CD4-positive, alpha-beta memory T cell (primary cell): ENCODE results near the gene GALC. TPM values are rescaled to one million over a fixed set of nuclear protein-coding genes. Genes with fewer than 3 reads are reported as not detected.

Experiments
- CTCF ChIA-PET: fragments of 350-600 bp; sonication (Branson Sonifier 250); formaldehyde crosslinking; loops from one replicate; lab custom pipeline; 2021; ENCODE audit warnings: inconsistent platforms; ENCODE audit not compliant: partially characterized antibody; lab: Charles Lee
- POLR2A ChIA-PET: fragments of 350-600 bp; sonication (Branson Sonifier 250); formaldehyde crosslinking; loops from one replicate; lab custom pipeline; 2021; ENCODE audit not compliant: partially characterized antibody; lab: Charles Lee
- DNase-seq, 5 donors: peaks; one replicate each; pipeline versions ENCODE4 v3.0.0 to v3.0.0-alpha.2; 2020 to 2022; ENCODE audit warnings: mixed read lengths in 1 of 5
- H3K27ac ChIP-seq: one replicate; pipeline ENCODE4 v1.7.0; 2013; ENCODE audit warnings: low read depth, low read length
- H3K27me3 ChIP-seq: 2 replicates; pipeline ENCODE4 v1.7.0; 2013; ENCODE audit warnings: mild to moderate bottlenecking, low read length, moderate library complexity; ENCODE audit not compliant: insufficient read depth
- H3K36me3 ChIP-seq: 2 replicates; pipeline ENCODE4 v1.7.0; 2013; ENCODE audit warnings: mild to moderate bottlenecking, low read length, moderate library complexity; ENCODE audit not compliant: insufficient read depth
- H3K4me1 ChIP-seq: 2 replicates; pipeline ENCODE4 v1.7.0; 2013; ENCODE audit warnings: mild to moderate bottlenecking, low read length, moderate library complexity; ENCODE audit not compliant: insufficient read depth
- H3K4me3 ChIP-seq, 2 donors: one replicate each; pipeline ENCODE4 v1.7.0; 2013; ENCODE audit warnings: low read length in 2 of 2, mild to moderate bottlenecking in 1 of 2
- H3K9me3 ChIP-seq, 2 donors: one replicate each; pipeline ENCODE4 v1.7.0; 2013; ENCODE audit warnings: low read length in 2 of 2, control low read depth in 1 of 2; ENCODE audit not compliant: control insufficient read depth in 1 of 2
- H3K27ac Mint-ChIP-seq, 7 donors: one replicate each; pipeline ENCODE4 v1.8.0; 2020 to 2021; ENCODE audit warnings: mixed read lengths in 7 of 7, mild to moderate bottlenecking in 6 of 7, inconsistent platforms in 3 of 7, moderate library complexity in 3 of 7
- H3K27me3 Mint-ChIP-seq, 2 donors: one replicate each; pipeline ENCODE4 v1.8.0; 2020 to 2021; ENCODE audit warnings: mixed read lengths in 2 of 2
- H3K36me3 Mint-ChIP-seq, 2 donors: one replicate each; pipeline ENCODE4 v1.8.0; 2020 to 2021; ENCODE audit warnings: mixed read lengths in 2 of 2, inconsistent platforms in 1 of 2, mild to moderate bottlenecking in 1 of 2
- H3K4me1 Mint-ChIP-seq, 4 donors: one replicate each; pipeline ENCODE4 v1.8.0; 2020 to 2021; ENCODE audit warnings: mixed read lengths in 4 of 4, mild to moderate bottlenecking in 1 of 4
- H3K4me3 Mint-ChIP-seq, 8 donors: one replicate each; pipeline ENCODE4 v1.8.0; 2020 to 2021; ENCODE audit warnings: mixed read lengths in 8 of 8, mild to moderate bottlenecking in 7 of 8, moderate library complexity in 6 of 8, inconsistent platforms in 3 of 8
- H3K9me3 Mint-ChIP-seq, 8 donors: one replicate each; pipeline ENCODE4 v1.8.0; 2020 to 2021; ENCODE audit warnings: mixed read lengths in 8 of 8, mild to moderate bottlenecking in 5 of 8, inconsistent platforms in 3 of 8, moderate library complexity in 1 of 8
- intact Hi-C: fragments of 100-400 bp; cut with micrococcal nuclease; formaldehyde crosslinking; loops from one replicate; pipeline ENCODE4 v1.15.1; 2023
- polyA plus RNA-seq, 2 donors: library from polyadenylated mRNA; unstranded; fragments of 300-500 nt; fragmentation: Illumina TruSeq; gene quantifications; one replicate each; pipeline ENCODE4 v1.2.3, GENCODE V29; 2021
- total RNA-seq, 2 experiments: library from RNA; stranded (reverse); gene quantifications; one replicate each; pipeline ENCODE4 v1.2.3, GENCODE V29; 2021

The GALC gene
- total and polyA plus RNA-seq, 4 experiments from 2014 or later: 23.4 to 28.7 (median 27.3) TPM

DNA sequence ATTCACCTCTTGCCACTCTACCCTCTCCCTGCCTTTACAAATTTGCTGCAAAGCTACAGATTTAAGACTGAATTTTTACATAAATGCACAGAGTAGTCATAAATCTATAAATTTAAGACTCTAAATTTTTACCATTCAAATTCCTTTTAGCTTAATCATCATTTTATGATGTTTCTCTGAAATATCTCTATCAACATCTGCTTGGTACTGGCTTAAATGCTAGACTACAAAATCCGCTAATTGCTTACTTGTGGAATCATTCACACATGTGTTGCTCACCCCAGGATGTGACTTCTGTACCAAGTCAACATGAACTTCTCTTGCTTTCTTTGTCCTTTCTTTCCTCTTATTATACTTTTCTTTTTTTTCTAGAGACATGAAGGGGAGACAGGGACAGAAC is 109.2 kb downstream of the GALC start:
- CTCF ChIA-PET: interaction anchor here (1.6 kb wide), 1 partner anchor 12 kb away, joined by 4 read pairs; no protein-coding TSS in a partner anchor
- POLR2A ChIA-PET: no interaction called here
- H3K9me3 ChIP-seq: no peaks in the 10 kb centered on the region
- H3K4me1 Mint-ChIP-seq: no peaks in the 10 kb centered on the region
- H3K27ac Mint-ChIP-seq: no peak overlapping the region
- H3K27ac ChIP-seq: no peak overlapping the region
- intact Hi-C loops: no loop called here
- peaks cover 0 to 5% (median under 1%) of the 10 kb centered on the region in 8 donors for H3K9me3 Mint-ChIP-seq
- H3K4me1 ChIP-seq: no peaks in the 10 kb centered on the region
- no peak overlapping the region for H3K4me3 ChIP-seq
- DNase-seq: no peak
- no peaks in the 10 kb centered on the region for H3K36me3 ChIP-seq
- no peaks in the 10 kb centered on the region for H3K36me3 Mint-ChIP-seq
- H3K4me3 Mint-ChIP-seq: no peak overlapping the region
- peaks cover 5 to 13% of the 10 kb centered on the region in 2 donors for H3K27me3 Mint-ChIP-seq
- H3K27me3 ChIP-seq: no peaks in the 10 kb centered on the region

Other genes starting within 250 kb of the GALC start
- 10 to 100 TPM; 14.2 to 15.5 TPM for gene GPR65, start 12.0 kb upstream of the GALC start, total RNA-seq
- 10 to 100 TPM; 26.0 to 35.0 TPM for gene GPR65, start 12.0 kb upstream of the GALC start, polyA plus RNA-seq